DND-41 (cell line): ENCODE results near the gene UBC.

Experiments used
- EZH2 ChIP-seq: IDR thresholded peaks from 3 replicates; pipeline ENCODE4 v1.6.1; 2012; ENCODE audit warnings: borderline replicate concordance, low read depth, mild to moderate bottlenecking, moderate library complexity, low read length, inconsistent platforms; ENCODE audit not compliant: severe bottlenecking
- TF ChIP-seq, protein P1 (sequence below): IDR thresholded peaks from 2 replicates; pipeline ENCODE4 v1.5.1; 2012; ENCODE audit warnings: borderline replicate concordance, low read length, moderate library complexity, mild to moderate bottlenecking; ENCODE audit not compliant: poor library complexity, severe bottlenecking; ENCODE audit errors: extremely low read depth

- TF ChIP-seq, protein P1, sequence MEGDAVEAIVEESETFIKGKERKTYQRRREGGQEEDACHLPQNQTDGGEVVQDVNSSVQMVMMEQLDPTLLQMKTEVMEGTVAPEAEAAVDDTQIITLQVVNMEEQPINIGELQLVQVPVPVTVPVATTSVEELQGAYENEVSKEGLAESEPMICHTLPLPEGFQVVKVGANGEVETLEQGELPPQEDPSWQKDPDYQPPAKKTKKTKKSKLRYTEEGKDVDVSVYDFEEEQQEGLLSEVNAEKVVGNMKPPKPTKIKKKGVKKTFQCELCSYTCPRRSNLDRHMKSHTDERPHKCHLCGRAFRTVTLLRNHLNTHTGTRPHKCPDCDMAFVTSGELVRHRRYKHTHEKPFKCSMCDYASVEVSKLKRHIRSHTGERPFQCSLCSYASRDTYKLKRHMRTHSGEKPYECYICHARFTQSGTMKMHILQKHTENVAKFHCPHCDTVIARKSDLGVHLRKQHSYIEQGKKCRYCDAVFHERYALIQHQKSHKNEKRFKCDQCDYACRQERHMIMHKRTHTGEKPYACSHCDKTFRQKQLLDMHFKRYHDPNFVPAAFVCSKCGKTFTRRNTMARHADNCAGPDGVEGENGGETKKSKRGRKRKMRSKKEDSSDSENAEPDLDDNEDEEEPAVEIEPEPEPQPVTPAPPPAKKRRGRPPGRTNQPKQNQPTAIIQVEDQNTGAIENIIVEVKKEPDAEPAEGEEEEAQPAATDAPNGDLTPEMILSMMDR: no peak
- TF ChIP-seq EZH2: no peak
Measured at GRCh38 chr12:124914392-124915238, at the start of gene UBC.
